ENCODE measurements around the gene TMEM252.

GRCh38 chr9:68488126-68488525 is 52.6 kb downstream of the TMEM252 start:
- TF ChIP-seq CTCF (IDR thresholded peaks at IDR 0.05) (no peak), EZH2 (IDR thresholded peaks at IDR 0.05) (no peak), EZH2phosphoT487 (IDR thresholded peaks at IDR 0.05) (no peak)

Data from neural progenitor cell (in vitro differentiated cells).